K562 (cell line): ENCODE measurements around the gene DMWD. TPM values are rescaled to one million over a fixed set of nuclear protein-coding genes. Genes with fewer than 3 reads are reported as not detected.

Experiments
- BCL6 ChIP-seq: fragments of 250-450 bp; sonication (Bioruptor Pico); IDR thresholded peaks from 2 replicates; pipeline ENCODE4 v1.4.0; 2020
- CAMTA2 ChIP-seq: fragments of 250-450 bp; sonication (Bioruptor Pico); conservative IDR thresholded peaks from 2 replicates; pipeline ENCODE4 v1.5.1; 2022
- EGR1 ChIP-seq: fragments of 450-650 bp; conservative IDR thresholded peaks from 2 replicates; pipeline ENCODE4 v1.6.1; 2017; ENCODE audit warnings: mild to moderate bottlenecking
- ELF4 ChIP-seq: fragments of 450-650 bp; formaldehyde crosslinking; IDR thresholded peaks from 2 replicates; pipeline ENCODE4 v1.4.0; 2022; ENCODE audit warnings: missing genetic modification characterization
- EP300 ChIP-seq: IDR thresholded peaks from 2 replicates; pipeline ENCODE4 v1.6.1; 2012; ENCODE audit warnings: low read length, improper control_type of control experiment
- HDAC6 ChIP-seq: IDR thresholded peaks from 2 replicates; pipeline ENCODE4 v1.6.1; 2012; ENCODE audit warnings: low read depth, mild to moderate bottlenecking, control low read depth, inconsistent platforms, low read length, moderate library complexity
- HDGF ChIP-seq: fragments of 450-650 bp; IDR thresholded peaks from 2 replicates; pipeline ENCODE4 v1.6.1; 2016
- HSF4 ChIP-seq: fragments of 250-450 bp; sonication (Bioruptor Pico); IDR thresholded peaks from 2 replicates; pipeline ENCODE4 v2.1.2; 2022; ENCODE audit warnings: mild to moderate bottlenecking, moderate library complexity, borderline replicate concordance
- MITF ChIP-seq: IDR thresholded peaks from 2 replicates; pipeline ENCODE4 v1.6.1; 2014; ENCODE audit warnings: antibody characterized with exemption
- MYBL2 ChIP-seq, 2 experiments: fragments of 450-650 bp in 1 of 2; sonication (generic) in 1 of 2; formaldehyde crosslinking in 1 of 2; IDR thresholded peaks; 2 replicates each; pipeline versions ENCODE4 v1.6.1 to v1.8.1; 2017 to 2022; ENCODE audit warnings: borderline replicate concordance in 1 of 2, inconsistent platforms in 1 of 2, low read depth in 1 of 2, mild to moderate bottlenecking in 1 of 2, missing genetic modification reagents in 1 of 2, moderate library complexity in 1 of 2
- NBN ChIP-seq: fragments of 450-650 bp; IDR thresholded peaks from 2 replicates; pipeline ENCODE4 v1.6.1; 2016; ENCODE audit warnings: low read depth, mild to moderate bottlenecking
- SAFB ChIP-seq: fragments of 200-400 bp; formaldehyde crosslinking; IDR thresholded peaks from 2 replicates; pipeline ENCODE4 v1.6.1; 2017; ENCODE audit warnings: low read depth, low read length, borderline replicate concordance
- TCF3 ChIP-seq: sonication (generic); formaldehyde crosslinking; IDR thresholded peaks from 2 replicates; pipeline ENCODE4 v1.4.0; 2020; ENCODE audit warnings: mild to moderate bottlenecking, missing genetic modification reagents
- XRCC5 ChIP-seq: fragments of 200-400 bp; formaldehyde crosslinking; IDR thresholded peaks from 2 replicates; pipeline ENCODE4 v1.6.1; 2017; ENCODE audit warnings: low read depth, mild to moderate bottlenecking, low read length
- ZKSCAN3 ChIP-seq: fragments of 250-450 bp; sonication (Bioruptor Pico); IDR thresholded peaks from 2 replicates; pipeline ENCODE4 v1.4.0; 2020
- ZNF143 ChIP-seq: sonication (generic); formaldehyde crosslinking; IDR thresholded peaks from 2 replicates; pipeline ENCODE4 v1.9.0; 2022; ENCODE audit warnings: mild to moderate bottlenecking, missing genetic modification reagents
- ZNF511 ChIP-seq: sonication (generic); formaldehyde crosslinking; IDR thresholded peaks from 2 replicates; pipeline ENCODE4 v1.8.0; 2022; ENCODE audit warnings: mild to moderate bottlenecking, missing genetic modification reagents
- ZSCAN32 ChIP-seq: fragments of 450-650 bp; formaldehyde crosslinking; IDR thresholded peaks from 2 replicates; pipeline ENCODE4 v1.4.0; 2020; ENCODE audit warnings: mild to moderate bottlenecking, moderate library complexity
- polyA plus RNA-seq, 8 experiments: library from polyadenylated mRNA; depleted of rRNA in 4 of 8; stranded (reverse) in 5 of 8; unstranded in 3 of 8; fragments of >200 nt; fragmentation: Nextera tagmentation in 2 of 8; fragmentation: Illumina TruSeq in 1 of 8; extraction: Ambion mirVana in 2 of 8; extraction: Trizol in 1 of 8; gene quantifications; 2 replicates each; pipeline versions ENCODE4 v1.2.1 to v1.2.3, GENCODE V29; 2011 to 2014; ENCODE audit warnings: inconsistent platforms in 1 of 8, missing spikeins in 1 of 8
- total RNA-seq, 7 experiments: library from RNA; depleted of rRNA in 6 of 7; stranded (reverse); fragments of >200 nt in 6 of 7; fragmentation: Illumina TruSeq in 2 of 7; extraction: Trizol in 2 of 7; gene quantifications; 2 replicates each; pipeline versions ENCODE4 v1.2.1 to v1.2.3, GENCODE V29; 2011 to 2021; ENCODE audit warnings: low replicate concordance in 1 of 7
- TF ChIP-seq, protein P1 (sequence below): fragments of 250-450 bp; sonication (Bioruptor Pico); IDR thresholded peaks from 2 replicates; pipeline ENCODE4 v1.8.0; 2021; ENCODE audit warnings: moderate library complexity, mild to moderate bottlenecking, inconsistent platforms
- TF ChIP-seq, protein P2 (sequence below): fragments of 450-650 bp; IDR thresholded peaks from 2 replicates; pipeline ENCODE4 v1.7.1; 2018; ENCODE audit warnings: mild to moderate bottlenecking, low read depth; ENCODE audit not compliant: partially characterized antibody

The DMWD gene
- total and polyA plus RNA-seq, 9 of the 15 experiments (the other 6 are each of a cell fraction or from before 2014, with no cell fraction given), result 4.7 to 54.6 (median 19.0) TPM

- TF ChIP-seq HDGF, result no peak; the same call in 1 of the 2 replicates
- TF ChIP-seq NBN, result no peak; the same call in 1 of the 2 replicates
- no peak for TF ChIP-seq HSF4 (CRISPR knock-in tag)
- TF ChIP-seq MITF, result no peak
- no peak for TF ChIP-seq SAFB
- no peak for TF ChIP-seq MYBL2 (IDR thresholded peaks at IDR 0.05; ENCODE audit: low read depth)
- TF ChIP-seq MYBL2 (CRISPR knock-in tag; IDR thresholded peaks at IDR 0.05; ENCODE audit: borderline replicate concordance), result no peak
- peak; percentile 58; the same call in 1 of the 2 replicates for TF ChIP-seq ELF4 (CRISPR knock-in tag)
- TF ChIP-seq ZSCAN32 (CRISPR knock-in tag), result no peak
- no peak for TF ChIP-seq BCL6 (CRISPR knock-in tag)
- no peak for TF ChIP-seq EP300
- TF ChIP-seq, protein P1, sequence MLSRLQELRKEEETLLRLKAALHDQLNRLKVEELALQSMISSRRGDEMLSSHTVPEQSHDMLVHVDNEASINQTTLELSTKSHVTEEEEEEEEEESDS, result no peak
- no peak for TF ChIP-seq EGR1
- TF ChIP-seq TCF3 (CRISPR knock-in tag), result no peak
- TF ChIP-seq, protein P2, sequence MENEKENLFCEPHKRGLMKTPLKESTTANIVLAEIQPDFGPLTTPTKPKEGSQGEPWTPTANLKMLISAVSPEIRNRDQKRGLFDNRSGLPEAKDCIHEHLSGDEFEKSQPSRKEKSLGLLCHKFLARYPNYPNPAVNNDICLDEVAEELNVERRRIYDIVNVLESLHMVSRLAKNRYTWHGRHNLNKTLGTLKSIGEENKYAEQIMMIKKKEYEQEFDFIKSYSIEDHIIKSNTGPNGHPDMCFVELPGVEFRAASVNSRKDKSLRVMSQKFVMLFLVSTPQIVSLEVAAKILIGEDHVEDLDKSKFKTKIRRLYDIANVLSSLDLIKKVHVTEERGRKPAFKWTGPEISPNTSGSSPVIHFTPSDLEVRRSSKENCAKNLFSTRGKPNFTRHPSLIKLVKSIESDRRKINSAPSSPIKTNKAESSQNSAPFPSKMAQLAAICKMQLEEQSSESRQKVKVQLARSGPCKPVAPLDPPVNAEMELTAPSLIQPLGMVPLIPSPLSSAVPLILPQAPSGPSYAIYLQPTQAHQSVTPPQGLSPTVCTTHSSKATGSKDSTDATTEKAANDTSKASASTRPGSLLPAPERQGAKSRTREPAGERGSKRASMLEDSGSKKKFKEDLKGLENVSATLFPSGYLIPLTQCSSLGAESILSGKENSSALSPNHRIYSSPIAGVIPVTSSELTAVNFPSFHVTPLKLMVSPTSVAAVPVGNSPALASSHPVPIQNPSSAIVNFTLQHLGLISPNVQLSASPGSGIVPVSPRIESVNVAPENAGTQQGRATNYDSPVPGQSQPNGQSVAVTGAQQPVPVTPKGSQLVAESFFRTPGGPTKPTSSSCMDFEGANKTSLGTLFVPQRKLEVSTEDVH, result peak; percentile 92
- peak; percentile 57; the same call in 1 of the 2 replicates for TF ChIP-seq ZNF511
- no peak for TF ChIP-seq HDAC6
- no peak for TF ChIP-seq ZNF143 (CRISPR knock-in tag)
- TF ChIP-seq ZKSCAN3 (CRISPR knock-in tag), result no peak
- no peak for TF ChIP-seq CAMTA2 (CRISPR knock-in tag)
- no peak for TF ChIP-seq XRCC5
Measured at GRCh38 chr19:45779231-45780145, 13.2 kb downstream of the DMWD start (continued).
